IMR-90 (cell line): Measurements from ENCODE around the gene VPS18.

ENCODE experiments used
- BHLHE40 ChIP-seq: fragments of 150-350 bp; IDR thresholded peaks from 2 replicates; pipeline ENCODE4 v1.6.1; 2016; ENCODE audit warnings: mild to moderate bottlenecking, low read depth, low read length
- CHD1 ChIP-seq: IDR thresholded peaks from 2 replicates; pipeline ENCODE4 v1.6.1; 2012; ENCODE audit warnings: low read depth, low read length, improper control_type of control experiment
- CTCF ChIP-seq: conservative IDR thresholded peaks from 2 replicates; pipeline ENCODE4 v1.5.1; 2012; ENCODE audit warnings: mild to moderate bottlenecking, low read depth, low read length, improper control_type of control experiment
- ELK1 ChIP-seq: fragments of 150-350 bp; IDR thresholded peaks from 2 replicates; pipeline ENCODE4 v1.6.1; 2016; ENCODE audit warnings: low read depth, mild to moderate bottlenecking, low read length, moderate library complexity, borderline replicate concordance
- FOS ChIP-seq: fragments of 150-350 bp; IDR thresholded peaks from 2 replicates; pipeline ENCODE4 v1.6.1; 2016; ENCODE audit warnings: low read depth, low read length
- MAFK ChIP-seq: IDR thresholded peaks from 2 replicates; pipeline ENCODE4 v1.6.1; 2012; ENCODE audit warnings: low read depth, low read length, improper control_type of control experiment
- MAZ ChIP-seq: IDR thresholded peaks from 2 replicates; pipeline ENCODE4 v1.6.1; 2012; ENCODE audit warnings: low read depth, mild to moderate bottlenecking, low read length, improper control_type of control experiment, moderate library complexity, borderline replicate concordance
- NFE2L2 ChIP-seq: fragments of 150-350 bp; IDR thresholded peaks from 2 replicates; pipeline ENCODE4 v1.6.1; 2016; ENCODE audit warnings: low read depth, mild to moderate bottlenecking, low read length
- POLR2A ChIP-seq: IDR thresholded peaks from 2 replicates; pipeline ENCODE4 v1.6.1; 2012; ENCODE audit warnings: mild to moderate bottlenecking, low read depth, low read length
- RAD21 ChIP-seq: IDR thresholded peaks from 2 replicates; pipeline ENCODE4 v1.6.1; 2012; ENCODE audit warnings: low read length, improper control_type of control experiment
- RCOR1 ChIP-seq: IDR thresholded peaks from 2 replicates; pipeline ENCODE4 v1.6.1; 2012; ENCODE audit warnings: mild to moderate bottlenecking, low read length, improper control_type of control experiment; ENCODE audit not compliant: insufficient replicate concordance
- RFX5 ChIP-seq: IDR thresholded peaks from 2 replicates; pipeline ENCODE4 v1.8.0; 2012; ENCODE audit warnings: low read depth, mild to moderate bottlenecking, low read length, moderate library complexity
- SMC3 ChIP-seq: fragments of 150-350 bp; IDR thresholded peaks from 2 replicates; pipeline ENCODE4 v1.6.1; 2016; ENCODE audit warnings: low read depth, mild to moderate bottlenecking, antibody characterized with exemption, low read length, moderate library complexity
- USF2 ChIP-seq: fragments of 150-350 bp; IDR thresholded peaks from 2 replicates; pipeline ENCODE4 v1.6.1; 2017; ENCODE audit warnings: mild to moderate bottlenecking, antibody characterized with exemption, low read length, low read depth

GRCh38 chr15:40929660-40930429 is 35.6 kb downstream of the VPS18 start:
- 0 out of 2 replicates have a peak, but pooled peaks have one; percentile 7 for TF ChIP-seq CTCF
- TF ChIP-seq FOS = no peak
- TF ChIP-seq POLR2A = no peak
- no peak for TF ChIP-seq BHLHE40
- TF ChIP-seq NFE2L2 = no peak
- no peak for TF ChIP-seq USF2
- no peak for TF ChIP-seq RFX5
- no peak for TF ChIP-seq MAFK
- TF ChIP-seq RAD21 = no peak
- TF ChIP-seq CHD1 = no peak
- no peak for TF ChIP-seq MAZ
- no peak for TF ChIP-seq ELK1
- TF ChIP-seq SMC3 = no peak
- no peak for TF ChIP-seq RCOR1
